G401 (cell line): ENCODE results near the gene LHFPL2. TPM values are rescaled to one million over a fixed set of nuclear protein-coding genes. Genes with fewer than 3 reads are reported as not detected.
"Not testable (repeated sequence)": the region's sequence is repeated elsewhere in the genome, so short reads cannot be mapped to it uniquely, and the experiment has no call there.

ENCODE experiments used
- DNase-seq: peaks from one replicate; pipeline ENCODE4 v3.0.0-alpha.2; 2015; ENCODE audit warnings: low spot score
- in situ Hi-C: cut with HindIII; loops from 2 replicates; pipeline ENCODE4 v1.10.0; 2016; ENCODE audit warnings: low sequenced_read_pairs, mixed read lengths
- total RNA-seq: library from RNA; depleted of rRNA; stranded (reverse); fragments of >200 nt; shearing (Covaris generic); gene quantifications from 2 replicates; pipeline ENCODE4 v1.2.3, GENCODE V29; 2014

The LHFPL2 gene
- total RNA-seq, 1 experiment from 2014 or later = 7.5 TPM

DNA sequence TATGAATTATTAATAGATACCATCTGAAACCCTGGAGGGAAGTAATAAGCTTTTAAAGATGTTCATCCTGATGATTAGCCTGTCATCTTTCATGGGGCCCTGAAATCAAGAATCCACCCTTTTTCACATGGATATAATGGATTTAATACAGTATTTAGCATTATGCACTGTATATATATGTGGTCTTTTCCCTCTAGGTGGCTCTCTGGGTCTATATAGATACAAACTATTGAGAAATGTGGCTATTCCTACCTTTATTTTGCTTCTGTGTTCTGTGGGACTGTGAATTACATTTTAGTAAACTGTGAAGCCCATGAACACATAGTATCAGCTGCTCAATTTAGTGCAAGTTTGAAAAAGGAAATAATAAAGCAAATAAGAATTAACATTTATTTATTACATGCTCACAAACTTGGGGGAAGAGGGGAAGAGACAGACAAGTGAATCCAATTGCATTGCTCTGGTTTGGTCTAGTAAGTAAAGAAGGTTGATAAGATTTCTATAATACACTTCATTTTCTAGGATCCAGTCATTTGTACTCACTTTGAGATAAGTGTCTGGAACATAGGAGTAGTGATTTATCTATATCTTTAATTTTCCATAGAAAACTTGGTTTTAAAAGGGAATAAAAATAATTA, 176.0 kb downstream of the LHFPL2 start:
- in situ Hi-C loops = no loop called here
- DNase-seq = no peak

DNA sequence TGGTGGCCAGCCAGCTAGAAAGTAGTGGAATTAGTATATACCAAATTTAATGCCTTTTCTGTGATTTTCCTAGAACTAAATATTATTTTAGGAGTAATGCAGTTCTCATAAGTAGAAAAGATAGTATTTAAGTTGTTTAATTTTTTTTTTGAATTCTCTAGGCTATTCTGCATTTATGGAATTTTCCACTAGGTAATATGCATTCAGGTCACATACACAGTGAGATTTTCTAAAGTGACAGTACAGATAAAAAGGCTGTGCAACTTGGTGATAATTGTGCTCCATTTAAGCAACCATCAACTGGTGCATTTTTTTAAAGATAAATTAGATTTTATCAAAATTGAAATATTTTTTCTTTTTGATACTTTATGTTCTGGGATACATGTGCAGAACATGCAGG, 176.7 kb downstream of the LHFPL2 start:
- DNase-seq = no peak
- in situ Hi-C loops = no loop called here

DNA sequence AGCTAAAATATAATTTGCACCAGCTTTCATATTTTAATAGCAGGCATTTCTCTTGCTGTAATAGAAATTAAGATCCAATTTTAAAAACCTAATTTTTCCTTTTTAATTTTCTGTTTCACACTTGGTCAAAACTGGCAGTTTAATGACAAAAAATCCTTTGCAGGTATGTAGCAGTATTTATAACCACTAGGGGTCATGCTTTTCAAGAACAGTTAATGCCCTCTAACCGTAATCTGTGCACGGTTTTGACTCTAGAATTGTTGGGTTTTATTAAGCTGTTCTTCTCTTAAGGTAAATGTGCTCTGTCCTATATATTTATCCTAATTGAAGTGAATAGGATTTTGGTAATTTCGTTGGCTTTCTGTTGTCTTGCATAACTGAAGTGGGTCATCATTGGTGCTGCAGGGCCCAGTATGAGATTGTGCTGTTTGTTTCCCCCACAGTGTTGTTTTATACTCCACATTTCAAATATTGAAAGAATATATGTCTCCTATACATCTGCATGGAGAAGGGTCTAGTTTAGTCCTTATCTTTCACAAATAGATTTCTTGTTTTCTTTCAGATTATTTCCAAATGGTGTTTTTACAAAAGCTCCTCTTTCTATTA, 180.7 kb downstream of the LHFPL2 start:
- in situ Hi-C loops = no loop called here
- DNase-seq = peak; percentile 24

DNA sequence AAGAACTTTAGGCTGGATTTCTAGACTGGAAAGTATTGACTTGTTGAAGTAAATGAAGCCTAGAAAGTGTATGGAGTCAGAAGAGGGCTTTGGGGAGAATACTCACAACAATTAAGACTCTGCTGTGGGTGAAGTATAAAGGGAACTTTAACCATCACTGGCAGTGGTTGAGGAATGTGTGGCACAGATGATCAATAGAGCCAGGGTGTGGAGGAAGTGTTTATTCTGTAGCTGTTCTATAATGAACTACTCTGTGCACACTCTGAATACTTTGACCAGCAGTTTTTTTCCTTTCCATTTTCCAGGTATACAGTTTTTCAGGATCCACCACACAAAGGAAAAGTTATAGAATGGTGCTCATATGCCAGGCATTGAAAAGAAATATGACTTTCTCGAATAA, 181.4 kb downstream of the LHFPL2 start:
- in situ Hi-C loops = no loop called here
- no peak for DNase-seq

DNA sequence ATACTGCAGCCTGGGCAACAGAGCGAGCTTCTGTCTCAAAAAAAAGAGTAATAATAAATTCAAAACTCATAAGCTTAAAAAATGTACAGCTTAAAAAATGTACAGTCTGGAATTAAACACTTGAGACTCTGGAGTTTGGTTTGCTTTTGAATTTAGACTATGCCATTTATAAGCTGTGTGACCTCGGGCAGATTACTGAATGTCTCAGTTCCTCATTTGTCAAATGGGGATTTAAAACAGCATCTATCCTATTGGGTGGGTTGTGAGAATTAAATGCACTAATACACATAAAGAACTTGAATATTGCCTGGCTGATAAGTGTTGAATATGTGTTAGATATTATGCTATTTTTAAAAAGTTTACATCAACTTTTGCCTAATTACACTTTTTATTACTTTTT, 189.7 kb downstream of the LHFPL2 start:
- in situ Hi-C loops = no loop called here
- DNase-seq = no peak

DNA sequence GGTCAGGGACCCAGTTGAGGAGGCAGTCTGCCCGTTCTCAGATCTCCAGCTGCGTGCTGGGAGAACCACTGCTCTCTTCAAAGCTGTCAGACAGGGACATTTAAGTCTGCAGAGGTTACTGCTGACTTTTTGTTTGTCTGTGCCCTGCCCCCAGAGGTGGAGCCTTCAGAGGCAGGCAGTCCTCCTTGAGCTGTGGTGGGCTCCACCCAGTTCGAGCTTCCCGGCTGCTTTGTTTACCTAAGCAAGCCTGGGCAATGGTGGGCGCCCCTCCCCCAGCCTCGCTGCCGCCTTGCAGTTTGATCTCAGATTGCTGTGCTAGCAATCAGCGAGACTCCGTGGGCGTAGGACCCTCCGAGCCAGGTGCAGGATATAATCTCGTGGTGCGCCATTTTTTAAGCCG, 191.1 kb downstream of the LHFPL2 start:
- in situ Hi-C loops, DNase-seq: not testable (repeated sequence)

DNA sequence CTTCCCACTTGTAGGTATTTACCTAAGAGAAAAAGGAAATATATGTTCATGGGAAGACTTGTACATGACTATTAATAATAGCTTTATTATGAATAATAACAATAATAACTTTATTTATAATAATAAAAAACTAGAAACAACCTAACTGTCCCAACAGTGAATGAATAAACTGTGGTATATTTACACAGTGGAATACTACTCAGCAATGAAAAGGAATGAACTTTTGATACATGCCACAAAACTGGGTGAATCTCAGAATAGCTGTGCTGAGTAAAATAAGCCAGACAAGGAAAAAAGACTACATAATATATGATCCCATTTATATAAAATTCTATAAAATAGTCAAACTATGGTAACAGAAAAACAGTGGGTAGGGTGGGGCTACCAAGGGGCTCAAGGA, 199.5 kb downstream of the LHFPL2 start:
- in situ Hi-C loops = no loop called here
- DNase-seq = no peak

DNA sequence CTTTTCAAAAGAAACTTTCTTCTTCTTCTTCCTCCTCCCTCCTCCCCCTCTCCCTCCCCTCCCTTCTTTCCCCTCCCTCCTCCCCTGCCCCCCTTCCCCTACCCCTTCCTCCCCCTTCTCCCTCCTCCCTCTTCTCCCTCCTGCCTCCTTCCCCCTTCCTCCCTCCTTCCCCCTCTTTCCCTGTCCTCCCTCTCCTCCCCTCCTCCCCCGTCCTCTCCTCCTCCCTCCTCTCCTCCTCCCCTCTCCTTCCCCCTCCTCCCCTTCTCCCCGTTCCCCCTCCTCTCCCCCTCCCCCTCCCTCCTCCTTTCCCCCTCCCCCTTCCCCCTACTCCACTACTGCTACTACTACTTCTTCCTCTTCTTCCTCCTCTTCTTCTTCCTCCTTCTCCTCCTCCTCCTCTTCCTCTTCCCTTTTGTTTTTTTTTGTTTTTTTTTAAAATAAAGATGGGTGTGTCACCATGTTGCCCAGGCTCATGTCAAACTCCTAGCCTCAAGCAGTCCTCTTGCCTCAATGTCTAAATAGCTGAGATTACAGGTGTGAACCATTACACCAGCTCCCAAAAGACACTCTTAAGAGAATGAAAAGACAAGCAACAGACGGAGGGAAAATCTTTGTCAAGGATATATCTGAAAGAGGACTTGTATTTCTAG, 200.7 kb downstream of the LHFPL2 start:
- DNase-seq = no peak
- in situ Hi-C loops = no loop called here
